CD4-positive, alpha-beta T cell (primary cell): Measurements from ENCODE around the gene QSOX1. TPM values are rescaled to one million over a fixed set of nuclear protein-coding genes. Genes with fewer than 3 reads are reported as not detected.

Source experiments
- ATAC-seq: fragments of 200-7000 bp; cut with Tn5 transposase; one replicate; pipeline ENCODE4 v1.10.0; 2022; ENCODE audit warnings: mild to moderate bottlenecking; ENCODE audit not compliant: poor library complexity
- CTCF ChIA-PET: fragments of 350-600 bp; sonication (Branson Sonifier 250); formaldehyde crosslinking; loops from one replicate; lab custom pipeline; 2021; ENCODE audit warnings: antibody characterized with exemption, inconsistent platforms; lab: Charles Lee
- POLR2A ChIA-PET: fragments of 350-600 bp; sonication (Branson Sonifier 250); formaldehyde crosslinking; loops from one replicate; lab custom pipeline; 2021; ENCODE audit warnings: antibody characterized with exemption, inconsistent platforms; lab: Charles Lee
- DNase-seq, 14 experiments: peaks; one replicate each; pipeline ENCODE4 v3.0.0-alpha.2; 2013 to 2020; ENCODE audit warnings: mixed read lengths in 2 of 14
- H3K27ac ChIP-seq, 2 donors: one replicate each; pipeline versions ENCODE4 v1.5.1 to v1.7.0; 2013; ENCODE audit warnings: low read length in 2 of 2, low read depth in 1 of 2, mild to moderate bottlenecking in 1 of 2
- H3K27me3 ChIP-seq, 2 experiments: 1 replicate in 1 of 2; 2 replicates in 1 of 2; pipeline versions ENCODE4 v1.6.1 to v1.7.0; 2013; ENCODE audit warnings: low read length in 2 of 2, control low read depth in 1 of 2, mild to moderate bottlenecking in 1 of 2, moderate library complexity in 1 of 2; ENCODE audit not compliant: insufficient read depth in 2 of 2, control insufficient read depth in 1 of 2
- H3K36me3 ChIP-seq: one replicate; pipeline ENCODE4 v1.6.1; 2013; ENCODE audit warnings: low read length, control low read depth; ENCODE audit not compliant: insufficient read depth
- H3K4me1 ChIP-seq: one replicate; pipeline ENCODE4 v1.6.1; 2013; ENCODE audit warnings: low read length, control low read depth; ENCODE audit not compliant: insufficient read depth
- H3K4me3 ChIP-seq: one replicate; pipeline ENCODE4 v1.5.1; 2013; ENCODE audit warnings: mild to moderate bottlenecking, low read length, moderate library complexity
- H3K9me3 ChIP-seq, 2 experiments: 1 replicate in 1 of 2; 2 replicates in 1 of 2; pipeline versions ENCODE4 v1.6.1 to v1.7.0; 2013; ENCODE audit warnings: low read length in 2 of 2, mild to moderate bottlenecking in 2 of 2, control low read depth in 1 of 2, moderate library complexity in 1 of 2; ENCODE audit not compliant: control insufficient read depth in 1 of 2, insufficient read depth in 1 of 2
- H3K27ac Mint-ChIP-seq: one replicate; pipeline ENCODE4 v1.8.0; 2020; ENCODE audit warnings: mixed read lengths
- H3K27me3 Mint-ChIP-seq: one replicate; pipeline ENCODE4 v1.8.0; 2021; ENCODE audit warnings: mixed read lengths
- H3K36me3 Mint-ChIP-seq: one replicate; pipeline ENCODE4 v1.8.0; 2021; ENCODE audit warnings: low read depth, mixed read lengths
- H3K4me1 Mint-ChIP-seq: one replicate; pipeline ENCODE4 v1.8.0; 2021; ENCODE audit warnings: low read depth, mixed read lengths
- H3K4me3 Mint-ChIP-seq: one replicate; pipeline ENCODE4 v1.8.0; 2020; ENCODE audit warnings: mild to moderate bottlenecking, mixed read lengths
- H3K9me3 Mint-ChIP-seq: one replicate; pipeline ENCODE4 v1.8.0; 2020; ENCODE audit warnings: mixed read lengths
- CTCF ChIP-seq: fragments of 200-600 bp; IDR thresholded peaks from one replicate; pipeline ENCODE4 v1.8.0; 2022; ENCODE audit warnings: antibody characterized with exemption, mild to moderate bottlenecking
- intact Hi-C, 2 experiments: fragments of 100-400 bp; cut with DNase I in 1 of 2; cut with micrococcal nuclease in 1 of 2; formaldehyde crosslinking; loops; one replicate each; pipeline versions ENCODE4 v1.15.1 to v1.9.0; 2023 to 2025; cut with DNase I, micrococcal nuclease
- total RNA-seq, 174 experiments: library from RNA in 2 of 174; stranded (reverse) in 2 of 174; gene quantifications; one replicate each; pipeline ENCODE4 v1.2.3 and lab custom pipeline; 2021 to 2026

QSOX1 gene
- total RNA-seq, 2 experiments from 2014 or later, result 13.7 to 14.3 TPM

GRCh38 chr1:180167721-180168467 is 13.2 kb downstream of the QSOX1 start:
- H3K4me1 Mint-ChIP-seq, result peaks cover 4% of the 10 kb centered on the region
- TF ChIP-seq CTCF, result no peak
- Histone ChIP-seq H3K9me3 (no peaks in the 10 kb centered on the region), H3K27ac (no peak overlapping the region), H3K4me3 (no peak overlapping the region), H3K4me1 (no peaks in the 10 kb centered on the region), H3K27me3 (no peaks in the 10 kb centered on the region), H3K36me3 (peaks cover 22% of the 10 kb centered on the region)
- no peak overlapping the region for H3K27ac Mint-ChIP-seq
- intact Hi-C loops, result no loop called here
- H3K27me3 Mint-ChIP-seq, result no peaks in the 10 kb centered on the region
- H3K36me3 Mint-ChIP-seq, result peaks cover 11% of the 10 kb centered on the region
- ATAC-seq, result no peak
- CTCF ChIA-PET, result interaction anchor here (4.1 kb wide), 1 partner anchor 11 kb away, joined by 17 read pairs; no protein-coding TSS in a partner anchor
- DNase-seq, result no peak
- H3K9me3 Mint-ChIP-seq, result no peaks in the 10 kb centered on the region
- H3K4me3 Mint-ChIP-seq, result no peak overlapping the region
- POLR2A ChIA-PET, result no interaction called here

GRCh38 chr1:180168786-180169639 is 14.3 kb downstream of the QSOX1 start:
- Histone ChIP-seq H3K27ac (no peak overlapping the region), H3K36me3 (peaks cover 22% of the 10 kb centered on the region), H3K4me1 (no peaks in the 10 kb centered on the region), H3K9me3 (no peaks in the 10 kb centered on the region), H3K4me3 (no peak overlapping the region), H3K27me3 (no peaks in the 10 kb centered on the region)
- ATAC-seq (peak; percentile 65), DNase-seq (peak in 10 of 14 experiments; percentile 6 to 59 (median 25))
- Mint-ChIP-seq H3K9me3 (no peaks in the 10 kb centered on the region), H3K27me3 (no peaks in the 10 kb centered on the region), H3K36me3 (peaks cover 7% of the 10 kb centered on the region), H3K27ac (no peak overlapping the region), H3K4me1 (no peaks in the 10 kb centered on the region), H3K4me3 (no peak overlapping the region)
- intact Hi-C loops, result no loop called here
- ChIA-PET POLR2A (interaction anchor here (0.6 kb wide), 1 partner anchor 48 kb away, joined by 3 read pairs; no protein-coding TSS in a partner anchor), CTCF (interaction anchor here (0.6 to 4.1 kb wide), 2 partner anchors 10 kb away, joined by 3 to 17 read pairs; no protein-coding TSS in a partner anchor)
- no peak for TF ChIP-seq CTCF

DNA sequence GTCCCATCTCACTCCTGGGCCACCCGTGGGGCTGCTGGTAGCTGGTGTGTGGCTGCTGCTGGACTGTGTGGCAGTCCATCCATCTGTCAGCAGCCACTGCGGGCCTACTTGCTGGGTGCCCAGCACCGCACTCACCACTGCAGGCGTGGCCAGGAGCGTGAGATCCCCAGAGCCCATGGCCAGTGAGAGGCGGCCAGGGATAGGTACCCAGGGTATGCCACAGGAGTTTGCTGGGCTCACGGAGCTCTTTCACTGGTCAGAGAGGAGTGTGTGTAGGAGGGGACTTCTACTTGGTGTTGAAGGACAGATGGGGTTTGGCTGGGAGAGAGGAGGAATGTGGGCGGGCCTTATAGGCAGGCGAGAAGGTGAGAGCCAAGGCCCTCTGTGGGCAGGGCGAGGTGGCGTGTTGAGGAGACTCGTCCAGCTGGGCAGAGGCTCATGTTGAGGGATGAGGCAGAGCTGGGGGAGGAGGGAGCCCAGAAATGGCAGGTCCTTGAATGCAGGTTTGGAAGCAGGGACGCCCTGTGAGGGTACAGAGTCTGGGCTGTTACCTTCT is 15.0 kb downstream of the QSOX1 start:
- intact Hi-C loops, result no loop called here
- DNase-seq (no peak), ATAC-seq (no peak)
- H3K4me3 ChIP-seq, result no peak overlapping the region
- no peaks in the 10 kb centered on the region for H3K4me1 Mint-ChIP-seq
- ChIA-PET CTCF (interaction anchor here (4.1 kb wide), 1 partner anchor 9 kb away, joined by 17 read pairs; no protein-coding TSS in a partner anchor), POLR2A (interaction anchor here (0.6 kb wide), 1 partner anchor 48 kb away, joined by 3 read pairs; no protein-coding TSS in a partner anchor)
- no peaks in the 10 kb centered on the region for H3K27me3 ChIP-seq
- no peak for TF ChIP-seq CTCF
- no peak overlapping the region for H3K4me3 Mint-ChIP-seq
- H3K27ac ChIP-seq, result no peak overlapping the region
- no peaks in the 10 kb centered on the region for H3K9me3 Mint-ChIP-seq
- no peaks in the 10 kb centered on the region for H3K9me3 ChIP-seq
- H3K4me1 ChIP-seq, result no peaks in the 10 kb centered on the region
- no peak overlapping the region for H3K27ac Mint-ChIP-seq
- no peaks in the 10 kb centered on the region for H3K27me3 Mint-ChIP-seq
- H3K36me3 Mint-ChIP-seq, result peaks cover 7% of the 10 kb centered on the region
- peaks cover 22% of the 10 kb centered on the region for H3K36me3 ChIP-seq
